C4-2B (cell line): Measurements from ENCODE around the gene MNT.

Experiments used
- CTCF ChIP-seq: fragments of 450-650 bp; conservative IDR thresholded peaks from 2 replicates; pipeline ENCODE4 v1.5.1; 2017; ENCODE audit warnings: mild to moderate bottlenecking
- ZFX ChIP-seq: fragments of 450-650 bp; IDR thresholded peaks from 2 replicates; pipeline ENCODE4 v1.6.1; 2017

- no peak for TF ChIP-seq CTCF
- no peak for TF ChIP-seq ZFX
Measured at GRCh38 chr17:2403044-2403443, 2.2 kb upstream of the MNT start.
